NCI-H146 (cell line): ENCODE measurements around the gene SKOR1.

Source experiments
- DNase-seq: peaks from one replicate; lab custom pipeline; 2025; lab: John Stamatoyannopoulos, UW

SKOR1 gene

DNA sequence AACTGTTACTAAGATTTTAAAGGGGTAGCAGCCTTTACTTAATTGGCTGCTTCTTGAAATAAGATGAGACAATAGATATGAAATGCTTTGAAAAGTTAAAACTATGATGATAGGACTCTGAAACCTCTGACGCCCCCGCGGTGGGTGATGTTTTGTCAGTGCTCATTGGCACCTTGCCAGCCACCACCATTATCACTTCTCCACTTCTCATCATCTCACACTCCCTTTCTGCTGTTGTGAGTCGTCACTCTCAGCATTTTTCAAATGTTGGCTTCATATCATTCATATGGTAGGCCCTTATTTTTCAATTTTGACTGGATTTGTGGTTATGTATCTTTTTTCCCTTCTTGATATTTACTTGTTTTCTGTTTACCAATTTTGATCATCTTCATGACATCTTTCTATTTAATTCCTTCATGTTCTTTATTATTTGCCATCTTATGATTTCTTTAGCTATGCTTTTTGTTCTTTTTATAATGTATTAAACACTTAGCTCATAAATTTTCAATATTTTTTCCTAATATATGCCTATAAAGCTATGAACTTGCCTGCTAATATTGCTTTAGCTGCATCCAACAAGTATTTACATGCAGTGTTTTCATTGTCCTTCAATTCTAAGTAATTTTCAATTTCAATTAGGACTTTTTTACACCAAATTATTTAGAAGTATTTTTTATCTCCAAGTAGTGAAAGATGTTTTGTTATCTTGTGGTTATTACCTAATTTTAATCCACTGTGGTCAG lies 30.3 kb upstream of the SKOR1 start:
- no peak for DNase-seq

DNA sequence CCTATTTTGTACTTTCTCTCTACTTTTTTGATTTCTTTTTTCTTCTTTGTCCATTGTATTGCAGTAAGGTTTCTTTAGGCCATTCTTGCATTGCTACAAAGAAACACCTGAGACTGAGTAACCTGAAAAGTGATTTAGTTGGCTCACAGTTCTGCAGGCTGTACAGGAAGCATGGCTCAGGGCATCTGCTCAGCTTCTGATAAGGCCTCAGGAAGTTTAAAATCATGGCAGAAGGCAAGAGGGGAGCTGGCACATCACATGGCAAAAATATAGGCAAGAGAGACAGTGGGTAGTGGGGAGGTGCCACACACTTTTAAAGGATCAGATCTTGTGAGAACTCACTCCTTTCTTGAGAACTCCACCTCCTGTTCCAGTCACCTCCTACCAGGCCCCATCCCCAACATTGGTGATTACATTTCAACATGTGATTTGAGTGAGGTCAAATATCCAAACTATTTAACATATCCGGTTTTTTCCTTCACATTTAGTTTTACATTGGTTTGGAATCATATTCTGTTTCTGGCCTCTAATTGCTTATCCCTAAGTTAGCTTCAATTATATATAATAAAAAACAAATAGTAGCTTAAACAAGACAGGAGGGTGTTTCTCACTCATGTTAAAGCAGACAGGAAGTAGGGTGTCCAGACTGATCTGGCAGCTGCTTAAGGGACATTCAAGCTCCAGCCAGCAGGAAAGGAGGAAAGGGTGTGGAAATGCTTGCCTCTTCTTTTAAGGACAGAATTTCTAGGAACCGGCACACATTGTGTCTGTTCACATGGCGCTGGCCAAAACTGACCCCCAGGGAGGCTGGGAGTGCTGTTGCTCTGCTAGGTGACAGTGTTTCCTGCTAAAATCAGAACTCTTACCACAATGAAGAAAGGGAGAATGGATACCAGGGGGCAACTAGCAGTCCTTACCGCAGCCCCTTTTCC lies 28.8 kb upstream of the SKOR1 start:
- DNase-seq = no peak

DNA sequence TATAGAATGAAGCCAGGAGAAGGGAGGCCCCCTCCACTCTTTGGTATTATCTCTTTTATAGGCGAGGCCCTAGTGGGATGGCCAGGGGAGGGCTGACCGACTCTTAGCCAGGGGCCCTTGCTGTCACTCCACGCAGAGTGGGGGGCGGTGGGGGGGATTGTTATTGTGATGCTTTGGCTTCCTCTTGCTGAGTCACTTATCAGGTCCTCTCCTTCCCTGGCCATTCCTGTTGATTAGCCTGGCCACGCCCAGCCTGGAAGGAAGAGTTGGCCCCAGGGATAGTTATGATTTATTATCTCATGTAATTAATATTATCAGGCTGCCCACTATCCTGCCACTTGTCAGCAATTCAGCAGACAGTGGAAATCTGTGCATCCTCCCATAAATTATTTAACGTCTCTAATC lies 25.5 kb upstream of the SKOR1 start:
- DNase-seq = no peak

DNA sequence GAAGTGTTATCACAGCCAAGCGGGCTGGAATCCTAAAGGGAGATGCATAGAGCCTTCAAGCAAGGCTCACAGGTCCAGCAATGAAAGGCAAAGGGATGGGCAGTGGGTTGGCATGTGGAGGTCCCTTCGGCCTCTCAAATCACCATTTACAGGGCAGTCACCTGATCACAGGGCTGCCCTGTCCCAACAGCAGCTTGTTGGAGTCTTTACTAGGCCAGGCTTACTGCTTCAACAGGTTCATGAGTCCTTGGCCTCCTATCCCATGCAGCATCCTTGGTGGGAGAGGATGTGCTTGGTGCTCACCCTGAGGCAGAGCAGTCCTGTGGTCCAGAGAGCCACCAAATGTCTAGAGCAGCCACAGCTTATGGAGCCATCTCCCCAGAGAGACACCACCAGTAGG lies 24.2 kb upstream of the SKOR1 start:
- no peak for DNase-seq

DNA sequence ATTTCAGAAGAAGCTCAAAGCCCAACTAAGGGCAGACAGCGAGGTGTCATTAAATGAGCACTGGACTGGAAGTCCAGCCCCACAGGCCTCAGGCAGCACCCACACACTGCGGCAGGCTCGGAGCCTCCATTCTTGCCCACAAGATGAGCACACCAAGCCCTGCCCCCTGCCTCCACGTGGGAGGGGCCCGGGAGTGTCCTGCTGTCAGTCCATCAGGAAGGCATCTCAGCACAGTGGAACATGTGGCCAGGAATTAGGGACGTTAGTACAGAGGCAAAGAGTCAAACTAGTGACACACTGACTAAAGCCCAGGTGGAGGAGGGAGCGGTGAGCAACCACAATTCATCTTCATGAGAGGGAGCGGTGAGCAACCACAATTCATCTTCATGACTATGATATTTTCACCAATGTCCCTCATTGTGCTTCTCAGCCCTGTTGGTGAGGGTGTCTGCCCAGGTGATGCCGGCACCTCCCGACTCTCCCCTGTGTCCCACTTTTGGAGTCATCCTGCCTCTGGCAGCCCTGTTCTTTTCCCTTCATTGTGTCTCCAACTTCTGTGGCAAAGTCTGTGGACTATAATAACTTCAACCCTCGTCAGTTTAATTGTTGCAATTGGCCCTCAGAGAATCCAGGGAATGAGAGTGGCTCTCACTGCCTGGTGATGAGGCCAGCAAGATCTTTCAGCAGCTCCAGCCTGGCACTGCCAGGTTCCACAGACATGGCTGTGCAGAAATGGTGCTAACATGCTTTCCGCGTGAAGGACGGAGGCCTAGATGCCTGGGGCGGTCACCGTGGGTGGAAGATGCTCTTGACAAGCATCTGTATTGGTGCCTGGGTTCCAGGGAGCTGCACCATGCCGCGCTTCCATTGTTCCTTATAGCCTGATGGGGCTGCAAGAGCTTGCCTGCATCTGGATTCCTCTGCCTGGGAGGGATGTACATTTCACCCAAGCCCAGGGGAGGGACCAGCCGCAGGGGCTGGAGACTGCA lies 23.1 kb upstream of the SKOR1 start:
- DNase-seq = no peak

DNA sequence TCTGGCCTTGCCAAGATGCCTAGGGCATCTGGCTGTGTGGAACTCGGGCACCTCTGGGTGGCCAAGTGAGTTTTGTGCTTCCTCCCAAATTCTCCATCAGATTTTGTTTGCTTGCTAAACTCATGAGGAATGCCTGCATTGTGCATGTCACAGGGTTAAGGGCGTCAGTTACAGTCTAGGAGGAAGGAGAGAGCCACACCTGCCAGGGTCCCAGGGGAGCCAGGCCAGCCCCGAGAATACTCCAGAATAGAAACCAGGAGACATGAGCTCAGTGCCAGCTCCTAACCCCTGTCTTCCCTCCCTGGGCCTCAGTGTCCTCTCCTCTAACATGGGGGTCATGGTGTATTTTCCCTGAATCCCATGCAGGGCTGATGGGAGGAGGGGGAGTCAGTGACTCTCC lies 22.0 kb upstream of the SKOR1 start:
- DNase-seq = no peak

DNA sequence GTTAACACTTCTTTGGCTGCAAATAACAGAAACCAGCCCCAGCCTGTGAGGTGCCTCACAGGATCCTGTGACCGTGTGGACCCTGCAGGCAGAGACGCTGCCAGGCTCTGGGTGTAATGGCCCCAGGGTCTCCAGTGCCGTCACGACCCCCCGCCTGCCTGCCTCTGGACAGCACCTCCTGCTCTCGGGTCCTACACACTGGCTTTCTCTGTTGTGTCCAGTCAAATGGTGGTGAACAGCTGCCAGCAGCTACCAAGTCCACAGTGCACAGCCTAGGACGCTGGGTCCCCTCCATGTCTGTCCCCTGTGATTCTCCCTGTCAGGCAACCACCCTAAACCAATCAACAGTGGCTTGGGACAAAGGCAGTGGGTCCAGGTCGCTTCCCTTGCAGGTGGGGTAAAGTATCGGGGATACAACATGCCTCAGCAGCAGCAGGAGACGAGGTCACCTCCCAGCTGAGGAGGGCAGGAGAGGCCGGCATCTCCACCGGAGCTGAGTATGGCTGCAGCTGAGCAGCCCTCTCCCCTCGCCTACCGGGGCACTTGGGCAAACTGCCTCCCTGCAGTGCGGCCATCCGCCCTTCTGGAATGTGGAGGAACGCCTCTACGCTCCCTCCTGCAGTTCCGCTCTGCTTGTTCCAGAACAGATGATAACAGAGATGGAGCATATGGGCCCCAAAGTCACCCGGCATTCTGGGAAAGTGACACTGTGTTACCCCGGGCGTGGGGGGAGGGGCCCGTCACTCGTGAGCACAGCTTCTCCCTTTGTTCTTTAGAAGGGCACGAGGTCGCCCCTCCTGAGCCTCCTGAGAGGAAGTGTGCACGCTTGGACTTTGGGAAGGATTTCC lies 21.1 kb upstream of the SKOR1 start:
- no peak for DNase-seq

DNA sequence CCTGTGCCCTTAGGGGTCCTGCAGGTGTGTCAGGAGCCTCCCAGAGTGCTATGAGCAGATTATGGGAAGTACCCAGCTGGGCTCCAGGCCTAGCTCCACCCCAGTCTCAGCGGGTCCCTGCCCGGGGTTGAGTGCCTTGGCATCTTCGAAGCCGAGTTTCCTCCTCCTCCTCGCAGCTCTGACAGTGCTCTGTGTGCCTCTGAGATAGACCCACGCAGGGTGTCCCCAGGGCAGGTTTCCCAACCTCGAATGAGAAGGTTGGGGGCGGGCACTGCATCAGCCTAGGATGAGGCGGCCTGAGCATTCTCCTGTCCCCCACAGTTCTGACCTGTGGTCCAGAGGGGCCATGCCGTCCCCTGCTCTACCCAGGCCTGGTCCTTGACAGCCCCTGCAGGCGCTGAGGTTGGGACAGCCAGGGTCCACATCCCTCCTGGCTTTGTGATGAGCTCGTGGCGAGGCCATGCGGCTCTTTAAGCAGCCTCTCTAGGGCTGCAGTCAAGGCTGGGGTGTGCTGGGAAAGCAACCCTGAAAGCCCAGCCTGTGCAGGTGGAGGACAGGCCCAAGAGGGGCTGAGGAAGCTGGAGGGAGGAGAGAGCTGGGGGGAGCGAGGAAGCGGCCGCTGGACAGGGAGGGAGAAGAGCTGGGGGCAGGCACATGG lies 20.2 kb upstream of the SKOR1 start:
- DNase-seq = no peak

DNA sequence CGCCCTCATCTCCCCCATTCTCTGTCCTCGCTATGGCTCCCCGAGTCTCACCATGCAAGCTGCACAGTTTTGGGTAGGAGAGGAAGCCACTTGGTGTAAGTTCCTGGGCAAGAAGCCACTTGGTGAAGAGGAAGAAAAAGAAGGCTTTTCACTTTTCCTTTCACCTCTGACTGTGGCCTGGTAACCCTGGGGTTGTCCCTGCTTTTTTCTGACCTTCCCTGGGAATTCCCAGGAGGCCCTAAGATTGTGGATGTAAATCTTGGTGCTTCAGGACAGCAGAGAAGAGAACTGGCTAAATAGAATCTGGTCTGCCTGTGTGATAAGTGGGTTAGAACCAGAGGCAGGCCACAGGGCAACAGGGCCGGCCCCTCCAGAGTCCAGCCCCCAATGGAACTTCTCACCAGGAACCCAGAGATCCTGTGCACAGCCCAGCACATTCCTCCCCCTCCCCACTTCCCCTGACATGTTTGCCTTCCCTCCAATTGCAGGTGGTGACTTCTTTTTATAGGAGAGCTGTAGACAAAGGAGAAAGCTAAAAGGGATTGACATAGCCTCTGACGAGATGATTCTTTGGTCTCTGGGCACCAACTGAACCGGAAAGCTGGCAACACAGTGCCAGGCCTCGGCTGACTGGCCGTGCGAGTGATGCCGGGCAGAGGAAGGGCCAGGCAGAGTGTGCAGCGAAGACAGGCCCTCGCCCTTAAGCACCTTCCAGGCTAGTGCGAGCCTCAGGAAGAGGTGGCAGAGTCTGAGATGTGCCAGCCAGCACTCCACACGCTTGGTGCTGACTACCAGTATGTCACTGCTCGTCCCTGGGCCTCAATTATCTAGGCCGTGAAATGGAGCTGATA lies 19.4 kb upstream of the SKOR1 start:
- DNase-seq = peak; percentile 48

DNA sequence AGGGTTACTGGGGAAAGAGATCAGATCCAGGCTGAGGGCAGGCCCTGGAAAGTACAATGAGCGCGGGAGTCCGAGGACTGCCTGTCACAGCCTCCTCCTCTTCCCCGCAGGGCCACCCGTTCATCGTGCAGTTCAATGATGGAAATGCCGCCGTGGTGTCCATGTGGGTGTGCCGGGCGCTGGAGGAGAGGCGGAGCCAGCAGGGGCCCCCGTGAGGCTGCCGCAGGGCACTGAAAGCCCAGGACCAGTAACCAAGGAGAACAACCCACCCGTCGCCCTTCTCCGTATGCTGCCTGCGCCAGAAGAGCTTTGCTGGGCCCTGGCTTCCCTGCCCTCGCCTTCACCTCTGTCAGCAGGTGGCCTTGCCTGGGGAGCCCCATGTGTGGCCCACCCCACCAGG lies 18.8 kb upstream of the SKOR1 start:
- DNase-seq = no peak

DNA sequence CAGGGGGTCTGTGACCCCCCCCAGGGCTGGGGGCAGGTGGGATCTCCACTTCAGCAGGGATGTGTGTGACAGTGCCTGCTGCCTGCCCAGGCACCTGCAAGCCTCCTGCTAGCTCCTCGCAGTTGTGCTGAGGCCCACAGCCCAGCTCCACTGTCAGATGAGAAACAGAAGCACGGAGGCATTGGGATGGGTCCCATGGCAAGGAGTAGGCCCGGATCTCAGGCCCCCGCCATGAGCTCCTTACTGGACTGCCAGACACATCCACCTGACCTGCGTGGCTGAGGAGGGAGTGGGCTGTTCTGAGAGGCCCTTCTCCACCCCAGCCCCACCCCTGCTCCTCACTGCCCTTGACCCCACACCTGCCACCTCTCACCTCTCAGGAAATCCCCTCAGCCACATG lies 18.2 kb upstream of the SKOR1 start:
- DNase-seq = no peak

DNA sequence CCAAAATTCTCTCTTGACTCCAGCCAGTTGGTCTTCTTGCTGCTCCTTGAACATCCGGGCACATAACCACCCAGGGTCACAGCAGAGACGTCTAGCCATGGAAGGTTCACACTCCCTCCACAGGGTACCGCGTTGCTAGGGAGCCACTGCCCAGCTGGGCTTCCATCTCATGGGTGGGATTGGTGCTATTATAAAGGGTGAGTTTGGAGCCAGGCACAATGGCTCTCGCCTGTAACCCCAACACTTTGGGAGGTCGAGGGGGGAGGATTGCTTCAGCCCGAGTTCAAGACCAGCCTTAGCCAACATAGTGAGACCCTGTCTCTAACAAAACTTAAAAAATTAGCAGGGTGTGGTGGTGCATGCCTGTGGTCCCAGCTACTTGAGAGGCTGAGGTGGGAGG lies 17.5 kb upstream of the SKOR1 start:
- DNase-seq = no peak

DNA sequence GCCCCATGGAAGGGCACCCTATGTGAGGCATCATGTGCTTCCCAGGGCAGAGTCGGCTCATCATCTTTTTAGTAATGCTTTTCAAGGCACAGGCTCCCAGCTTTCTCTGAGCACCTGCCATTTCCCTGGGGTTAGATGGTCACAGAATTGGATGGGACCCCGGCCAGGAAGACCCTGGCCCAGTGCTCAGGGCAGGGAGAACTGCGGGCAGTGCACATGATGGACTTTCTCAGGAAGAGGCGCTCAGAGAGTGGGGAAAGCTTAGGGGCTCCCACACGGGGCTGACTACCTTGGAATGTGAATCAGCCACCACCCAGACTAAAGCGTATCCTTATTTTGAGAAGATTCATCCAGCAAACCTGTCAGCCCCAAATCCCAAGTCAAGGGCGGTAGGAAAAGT lies 16.5 kb upstream of the SKOR1 start:
- no peak for DNase-seq

DNA sequence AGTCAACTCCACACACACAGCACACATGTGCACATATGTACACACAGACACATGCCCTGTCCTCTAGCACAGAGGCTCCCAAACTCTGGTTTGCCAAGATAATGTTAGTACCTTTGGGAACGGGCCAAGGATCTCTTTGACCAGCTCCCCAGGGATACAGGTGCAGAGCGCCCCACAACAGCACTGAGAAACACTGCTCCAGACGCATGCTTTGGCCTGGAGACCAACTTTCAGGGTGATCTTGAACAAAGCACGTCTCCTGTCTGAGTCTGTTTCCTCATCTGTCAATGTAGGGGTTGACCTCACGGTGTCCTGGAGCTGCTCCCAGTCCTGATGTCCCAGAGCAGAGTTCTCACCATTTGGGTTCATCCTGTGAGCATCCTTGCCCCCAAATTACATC lies 15.9 kb upstream of the SKOR1 start:
- DNase-seq = no peak

DNA sequence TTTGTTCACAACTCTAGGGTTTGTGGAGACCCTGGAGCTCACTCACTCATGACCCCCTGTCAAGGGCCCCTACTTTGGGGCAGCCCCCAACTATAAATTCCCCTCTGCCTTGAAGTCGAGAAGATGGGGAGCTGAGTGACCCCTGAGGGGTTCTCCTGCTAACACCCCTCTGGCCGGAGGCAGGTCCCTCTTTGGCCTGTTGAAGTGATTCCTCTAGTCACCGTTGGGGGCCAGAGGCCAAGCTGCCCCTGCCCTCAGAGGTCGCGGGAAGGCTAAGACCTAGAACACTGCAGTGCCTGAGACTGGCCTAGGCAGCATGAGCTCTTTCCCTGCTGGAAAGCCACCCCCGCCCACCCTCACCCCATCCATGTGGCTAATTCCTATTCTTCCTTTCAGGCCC lies 15.4 kb upstream of the SKOR1 start:
- DNase-seq = no peak

DNA sequence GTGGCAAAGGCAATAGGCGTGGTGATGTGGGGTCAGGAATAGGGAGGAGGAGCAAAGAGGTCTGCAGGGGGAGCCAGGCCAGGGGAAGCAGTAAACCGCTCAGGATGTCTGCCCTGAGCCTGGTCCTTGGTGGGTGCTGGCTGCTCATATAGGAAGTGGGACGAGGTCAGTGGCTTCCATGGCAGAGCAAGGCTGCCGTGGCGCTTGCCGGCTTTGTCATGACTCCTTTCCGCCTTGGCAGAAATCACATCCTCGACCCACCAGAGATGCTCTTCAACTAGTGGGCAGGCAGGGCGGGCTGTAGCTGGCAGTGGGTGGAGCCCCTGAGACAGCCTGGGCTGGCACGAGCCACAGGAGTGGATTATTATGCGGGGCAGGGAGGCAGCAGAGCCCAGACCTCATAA lies 13.1 kb upstream of the SKOR1 start:
- no peak for DNase-seq

DNA sequence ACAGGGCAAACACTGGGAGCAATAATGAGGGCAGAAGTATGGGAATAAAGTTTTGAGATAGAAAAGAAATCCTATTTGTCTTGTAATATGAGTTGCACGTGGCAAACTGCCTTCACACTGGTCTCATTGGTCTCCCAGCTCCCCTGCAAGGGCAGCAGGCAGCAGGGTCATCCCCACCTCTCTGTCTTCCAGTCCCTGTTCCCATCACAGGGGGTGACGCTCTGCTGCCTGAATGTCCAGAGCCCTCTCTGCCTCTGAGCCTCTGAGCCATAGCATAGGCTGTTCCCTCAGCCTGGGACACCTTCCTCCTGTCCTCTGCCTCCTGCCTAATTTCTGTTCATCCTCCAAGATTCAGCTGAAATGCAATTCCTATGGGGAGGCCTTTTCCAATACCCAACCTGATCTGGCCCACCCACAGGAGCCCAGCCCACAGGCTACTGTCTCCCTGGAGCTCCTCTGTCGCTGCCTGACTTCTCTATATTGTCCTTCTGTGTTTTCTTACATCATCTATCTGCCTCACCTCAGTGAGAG lies 12.1 kb upstream of the SKOR1 start:
- no peak for DNase-seq

DNA sequence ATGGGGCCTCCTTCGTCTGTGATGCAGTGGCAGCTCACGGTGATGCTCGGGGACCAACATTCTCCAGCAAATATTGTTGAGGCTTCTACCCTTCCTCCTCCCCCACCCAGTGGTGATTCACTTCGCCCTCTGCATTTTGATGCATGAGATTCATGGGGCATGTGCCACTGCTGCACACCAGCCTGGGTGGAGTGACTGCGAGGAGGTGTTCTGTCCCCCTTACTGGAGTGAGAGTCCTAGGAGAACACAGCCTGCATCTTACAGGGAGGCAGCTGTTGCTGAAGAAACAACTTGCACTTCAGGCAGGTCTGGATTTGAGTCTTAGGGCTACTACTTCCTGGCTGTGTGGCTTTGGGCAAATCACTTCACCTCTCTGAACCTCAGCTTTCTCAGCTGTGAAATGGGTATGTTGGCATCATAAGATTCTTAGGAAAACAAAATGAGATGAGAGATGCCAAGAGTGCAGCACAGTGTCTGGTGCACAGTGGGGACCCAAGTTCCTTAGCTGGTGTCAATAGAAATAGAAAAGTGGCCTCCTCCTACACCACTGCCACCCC lies 10.2 kb upstream of the SKOR1 start:
- DNase-seq = no peak

DNA sequence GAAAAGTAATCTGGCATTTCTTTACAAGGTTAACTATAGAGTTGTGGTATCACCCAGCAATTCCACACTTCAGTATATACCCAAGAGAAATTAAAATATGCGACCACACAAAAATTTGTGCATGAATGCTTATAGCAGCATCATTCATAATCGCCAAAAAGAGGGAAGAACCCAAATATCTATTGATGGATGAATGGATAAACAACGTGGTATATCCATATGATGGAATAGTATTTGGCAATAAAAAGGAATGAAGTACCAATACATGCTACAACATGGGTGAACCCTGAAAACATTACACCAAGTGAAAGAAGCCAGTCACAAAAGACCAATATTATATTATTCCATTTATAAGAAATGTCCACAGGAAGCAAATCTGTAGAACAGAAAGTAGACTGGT lies 8.6 kb upstream of the SKOR1 start:
- DNase-seq = no peak
